Endothelial cell of umbilical vein (primary cell): Measurements from ENCODE around the gene HTR7. TPM values are rescaled to one million over a fixed set of nuclear protein-coding genes. Genes with fewer than 3 reads are reported as not detected.

ENCODE experiments used
- BruUV-seq: library from RNA; stranded (reverse); fragments of 400-500 nt; replicated peaks from 2 replicates; lab custom pipeline; 2021; lab: Mats Ljungman, UMichigan
- CTCF ChIA-PET: fragments of 300-600, 350-600 bp; sonication (Branson Sonifier 250); formaldehyde crosslinking; loops from one replicate; lab custom pipeline; 2021; ENCODE audit warnings: antibody characterized with exemption, inconsistent platforms; lab: Charles Lee
- POLR2A ChIA-PET: fragments of 300-600, 350-600 bp; sonication (Branson Sonifier 250); formaldehyde crosslinking; loops from one replicate; lab custom pipeline; 2021; ENCODE audit warnings: antibody characterized with exemption, inconsistent platforms; lab: Charles Lee
- DNase-seq: peaks from one replicate; pipeline ENCODE4 v3.0.0-alpha.2; 2011; ENCODE audit warnings: low read depth, low spot score
- FAIRE-seq: peaks from 2 replicates; lab custom pipeline; 2011; peaks lifted over from hg19 to GRCh38; lab: Jason Lieb, UNC
- H2AFZ ChIP-seq: 2 replicates; pipeline ENCODE4 v1.6.0; 2012; ENCODE audit warnings: low read depth, low read length, control low read depth, inconsistent platforms
- H3K27ac ChIP-seq: 2 replicates; pipeline ENCODE4 v1.5.1; 2011; ENCODE audit warnings: low read depth, mild to moderate bottlenecking, control low read depth, low read length, moderate library complexity; ENCODE audit not compliant: insufficient read depth
- H3K27me3 ChIP-seq, 2 experiments: 2 replicates each; pipeline versions ENCODE4 v1.6.0 to v1.6.1; 2011; ENCODE audit warnings: low read length in 2 of 2, mixed read lengths in 1 of 2; ENCODE audit not compliant: control insufficient read depth in 2 of 2, insufficient read depth in 2 of 2
- H3K36me3 ChIP-seq, 2 experiments: 2 replicates in 1 of 2; 3 replicates in 1 of 2; pipeline ENCODE4 v1.5.1; 2011; ENCODE audit warnings: low read length in 2 of 2, mild to moderate bottlenecking in 1 of 2, moderate library complexity in 1 of 2; ENCODE audit not compliant: control insufficient read depth in 2 of 2, insufficient read depth in 2 of 2; ENCODE audit errors: extremely low read depth in 1 of 2
- H3K4me1 ChIP-seq: 3 replicates; pipeline ENCODE4 v1.5.1; 2011; ENCODE audit warnings: mild to moderate bottlenecking, low read length; ENCODE audit not compliant: control insufficient read depth, insufficient read depth; ENCODE audit errors: extremely low read depth
- H3K4me2 ChIP-seq: 2 replicates; pipeline ENCODE4 v1.6.1; 2011; ENCODE audit warnings: low read length, control low read depth, mixed read lengths; ENCODE audit not compliant: insufficient read depth
- H3K4me3 ChIP-seq, 3 experiments: fragments of 200-600 bp in 1 of 3; sonication (generic), shearing (Covaris generic) in 1 of 3; replicated peaks in 1 of 3; 2 replicates each; pipeline ENCODE4 v1.5.1; 2011 to 2016; ENCODE audit warnings: control low read depth in 3 of 3, low read length in 3 of 3, mild to moderate bottlenecking in 2 of 3, inconsistent platforms in 1 of 3, low read depth in 1 of 3, moderate library complexity in 1 of 3; ENCODE audit not compliant: insufficient read depth in 1 of 3
- H3K79me2 ChIP-seq: 2 replicates; pipeline ENCODE4 v1.6.0; 2012; ENCODE audit warnings: low read length, inconsistent platforms; ENCODE audit not compliant: control insufficient read depth, insufficient read depth
- H3K9ac ChIP-seq: replicated peaks from 2 replicates; pipeline ENCODE3; 2011; ENCODE audit warnings: low read length, control low read depth; ENCODE audit not compliant: insufficient read depth; ENCODE audit errors: extremely low read depth
- H3K9me1 ChIP-seq: replicated peaks from 3 replicates; pipeline ENCODE4 v1.6.0; 2011; ENCODE audit warnings: mild to moderate bottlenecking, low read length; ENCODE audit not compliant: control insufficient read depth, insufficient read depth; ENCODE audit errors: extremely low read depth
- H3K9me3 ChIP-seq: replicated peaks from 2 replicates; pipeline ENCODE4 v1.5.1; 2012; ENCODE audit warnings: low read length, inconsistent platforms; ENCODE audit not compliant: control insufficient read depth, insufficient read depth
- H4K20me1 ChIP-seq: replicated peaks from 2 replicates; pipeline ENCODE3; 2011; ENCODE audit warnings: mild to moderate bottlenecking, low read length; ENCODE audit not compliant: control insufficient read depth, insufficient read depth; ENCODE audit errors: extremely low read depth
- CTCF ChIP-seq, 2 donors: IDR thresholded peaks; 1 replicate in 1 of 2; 2 replicates in 1 of 2; pipeline ENCODE4 v1.5.1; 2011; ENCODE audit warnings: low read length in 2 of 2, mild to moderate bottlenecking in 2 of 2, moderate library complexity in 2 of 2, control low read depth in 1 of 2, inconsistent platforms in 1 of 2, low read depth in 1 of 2; ENCODE audit not compliant: insufficient read depth in 1 of 2; ENCODE audit errors: extremely low read depth in 1 of 2
- EZH2 ChIP-seq: IDR thresholded peaks from 2 replicates; pipeline ENCODE4 v1.6.1; 2012; ENCODE audit warnings: borderline replicate concordance, low read depth, mild to moderate bottlenecking, moderate library complexity, low read length, inconsistent platforms; ENCODE audit not compliant: severe bottlenecking
- FOS ChIP-seq: IDR thresholded peaks from 2 replicates; pipeline ENCODE4 v1.6.1; 2011; ENCODE audit warnings: mild to moderate bottlenecking, low read length, moderate library complexity, borderline replicate concordance; ENCODE audit not compliant: insufficient read depth
- GATA2 ChIP-seq: IDR thresholded peaks from 2 replicates; pipeline ENCODE4 v1.7.0; 2011; ENCODE audit warnings: low read depth, mild to moderate bottlenecking, moderate library complexity, mixed read lengths, low read length; ENCODE audit not compliant: insufficient read length, insufficient read depth
- JUN ChIP-seq: IDR thresholded peaks from 2 replicates; pipeline ENCODE4 v1.6.1; 2011; ENCODE audit warnings: borderline replicate concordance, low read depth; ENCODE audit not compliant: insufficient read length, insufficient read depth
- MAX ChIP-seq: IDR thresholded peaks from 2 replicates; pipeline ENCODE4 v1.6.1; 2011; ENCODE audit not compliant: insufficient read depth, insufficient read length
- MYC ChIP-seq: IDR thresholded peaks from one replicate; pipeline ENCODE4 v1.6.1; 2011; ENCODE audit warnings: mild to moderate bottlenecking, low read depth, low read length
- POLR2A ChIP-seq: IDR thresholded peaks from 2 replicates; pipeline ENCODE4 v1.6.1; 2012; ENCODE audit warnings: low read depth, mild to moderate bottlenecking, control low read depth, low read length
- POLR2AphosphoS5 ChIP-seq: IDR thresholded peaks from 2 replicates; pipeline ENCODE4 v1.6.1; 2012; ENCODE audit warnings: low read depth, mild to moderate bottlenecking, control low read depth, low read length, moderate library complexity; ENCODE audit not compliant: insufficient read depth
- dilution Hi-C: fragments of 300-500 bp; cut with MboI; formaldehyde crosslinking; loops from one replicate; pipeline ENCODE4 v1.15.0; 2019; ENCODE audit warnings: low sequenced_read_pairs; ENCODE audit not compliant: extremely low pct_ligation_motif_present
- intact Hi-C: fragments of 100-400 bp; cut with micrococcal nuclease; formaldehyde crosslinking; loops from one replicate; pipeline ENCODE4 v1.10.0; 2022
- polyA plus RNA-seq, 4 experiments: library from polyadenylated mRNA; depleted of rRNA in 3 of 4; stranded (reverse) in 3 of 4; unstranded in 1 of 4; fragments of >200 nt; gene quantifications; 2 replicates each; pipeline versions ENCODE4 v1.2.1 to v1.2.3, GENCODE V29; 2011 to 2012; ENCODE audit warnings: missing spikeins in 1 of 4
- total RNA-seq: library from RNA; stranded (reverse); gene quantifications from 2 replicates; pipeline ENCODE4 v1.2.3, GENCODE V29; 2021

HTR7 gene
- total and polyA plus RNA-seq, 2 donors (not counting 3 experiments of a cell fraction or from before 2014, with no cell fraction given) = 0.01 to 0.22 TPM

- POLR2A ChIA-PET = no interaction called here
- Histone ChIP-seq H3K27me3 (peaks cover 1 to 4% of the 10 kb centered on the region in 2 experiments), H3K79me2 (no peaks in the 10 kb centered on the region), H3K9ac (no peak overlapping the region), H4K20me1 (no peaks in the 10 kb centered on the region), H3K4me3 (no peak overlapping the region), H3K27ac (no peak overlapping the region), H3K4me2 (no peak overlapping the region), H3K4me1 (no peaks in the 10 kb centered on the region), H3K9me3 (no peaks in the 10 kb centered on the region), H3K9me1 (no peaks in the 10 kb centered on the region), H3K36me3 (no peaks in the 10 kb centered on the region), H2AFZ (no peak overlapping the region)
- FAIRE-seq (no peak), DNase-seq (no peak)
- intact Hi-C loops (no loop called here), dilution Hi-C loops (no loop called here)
- CTCF ChIA-PET = interaction anchor here (4.1 kb wide), 1 partner anchor 14 kb away, joined by 18 read pairs; no protein-coding TSS in a partner anchor
- no TSS peak for BruUV-seq
- TF ChIP-seq POLR2AphosphoS5 = no peak
- no peak for TF ChIP-seq JUN
- TF ChIP-seq EZH2 = no peak
- no peak for TF ChIP-seq FOS
- TF ChIP-seq MYC = no peak
- TF ChIP-seq GATA2 = no peak
- TF ChIP-seq CTCF (IDR thresholded peaks at IDR 0.05; ENCODE audit: extremely low read depth in 1 of 2, insufficient read depth in 1 of 2, low read depth in 1 of 2, low read length in 2 of 2) = no peak
- no peak for TF ChIP-seq POLR2A
- TF ChIP-seq MAX = no peak
These were observed 56.2 kb downstream of the HTR7 start for GRCh38 chr10:90801608-90802007.
